Pancreas (tissue), 10 donors: Measurements from ENCODE around the gene OSBPL3. TPM values are rescaled to one million over a fixed set of nuclear protein-coding genes. Genes with fewer than 3 reads are reported as not detected.

Experiments
- ATAC-seq, 4 donors: fragments of 200-7000 bp; cut with Tn5 transposase; one replicate each; pipeline versions ENCODE4 v1.8.0 to v1.9.1; 2020; ENCODE audit warnings: mild to moderate bottlenecking in 4 of 4, moderate library complexity in 4 of 4
- DNase-seq, 6 donors: peaks; one replicate each; pipeline ENCODE4 v3.0.0-alpha.2; 2020
- FAIRE-seq: peaks from 2 replicates; lab custom pipeline; 2012; peaks lifted over from hg19 to GRCh38; lab: Jason Lieb, UNC
- H3K27ac ChIP-seq, 4 donors: fragments of 200-600 bp; sonication (generic); 1 replicate in 3 of 4; 2 replicates in 1 of 4; pipeline versions ENCODE4 v1.5.0 to v1.8.0; 2020
- H3K27me3 ChIP-seq, 4 donors: fragments of 200-600 bp; one replicate each; pipeline ENCODE4 v1.8.0; 2021
- H3K36me3 ChIP-seq, 3 donors: fragments of 200-600 bp; sonication (generic) in 1 of 3; one replicate each; pipeline versions ENCODE4 v1.5.0 to v1.8.0; 2020 to 2021
- H3K4me1 ChIP-seq, 3 donors: fragments of 200-600 bp; one replicate each; pipeline ENCODE4 v1.8.0; 2021
- H3K4me3 ChIP-seq, 4 donors: fragments of 200-600 bp; sonication (generic) in 2 of 4; one replicate each; pipeline versions ENCODE4 v1.5.0 to v1.8.0; 2020 to 2021
- H3K9me3 ChIP-seq, 4 donors: fragments of 200-600 bp; one replicate each; pipeline ENCODE4 v1.8.0; 2021
- CTCF ChIP-seq, 4 donors: fragments of 200-600 bp; sonication (generic) in 3 of 4; IDR thresholded peaks; one replicate each; pipeline versions ENCODE4 v1.5.0 to v1.8.0; 2021; ENCODE audit warnings: antibody characterized with exemption in 4 of 4
- WGBS, 2 donors: extraction: QIAGEN DNeasy Blood & Tissue Kit; methylation state at CpG; one replicate each; pipeline ENCODE4 v1.1.7; 2013; 5-methylcytosine and 5-hydroxymethylcytosine counted together
- intact Hi-C, 3 donors: fragments of 100-400 bp; cut with DNase I; formaldehyde crosslinking; loops; one replicate each; pipeline versions ENCODE4 v1.11.1 to v1.14.2; 2022
- polyA plus RNA-seq, 2 donors: library from polyadenylated mRNA; stranded (reverse); fragments of 200-250 nt; gene quantifications; one replicate each; pipeline ENCODE4 v1.2.3, GENCODE V29; 2013
- total RNA-seq, 6 donors: library from RNA; stranded (reverse); fragmentation: NEBNext Ultra II Directional in 4 of 6; extraction: Animal tissue kit (Norgen Biotek cat#: 25700) in 4 of 6; gene quantifications; one replicate each; pipeline versions ENCODE4 v1.2.1 to v1.2.4, GENCODE V29; 2021 to 2023
- donor health status: healthy with polysubstance abuse.
- donor health status: DM: no; HTN: no; CAD: no; lungs with moderate emphysema.
- donor health status: DM: no; HTN: no; CAD: no.
- donor health status: control.
- donor health status: control.
- donor health status: Bipolar disorder and iron deficiency.
- donor health status: DM: yes; HTN: yes; CAD: no.
- donor health status: DM: no; HTN: no; CAD: no.
- donor health status: DM: no; HTN: no; CAD: no.
- donor health status: DM: yes; HTN: yes; CAD: no.

Gene OSBPL3
- total RNA-seq (1 to 10 TPM; 1.5 to 9.5 (median 3.7) TPM), polyA plus RNA-seq (1 to 10 TPM; 3.9 to 4.7 TPM)

- Histone ChIP-seq H3K27ac (peak within 1 kb of the TSS; percentile 70 to 91 (median 82)), H3K4me1 (peaks cover 0 to 4% (median 0%) of the 10 kb centered on the region in 3 donors), H3K36me3 (no peaks in the 10 kb centered on the region), H3K4me3 (peak within 1 kb of the TSS; percentile 39 to 92 (median 78)), H3K9me3 (no peaks in the 10 kb centered on the region), H3K27me3 (no peaks in the 10 kb centered on the region)
- peak; percentile 90 to 98 (median 96) for DNase-seq
- no peak for TF ChIP-seq CTCF (IDR thresholded peaks at IDR 0.05)
- 0% methylated on average over 66 to 73 of the region's 73 CpGs for WGBS, 2 donors
- no peak for FAIRE-seq
- ATAC-seq, result peak; percentile 90 to 96 (median 96)
- intact Hi-C loops, result no loop called here
Observed at GRCh38 chr7:24979863-24980533, at the start of gene OSBPL3. Gene OSBPL3, minus strand, starts transcription at chr7:24980178. Its CDS starts 87,706 bp downstream, at chr7:24892472.

- no peaks in the 10 kb centered on the region for H3K9me3 ChIP-seq
- no peak for ATAC-seq
- WGBS, 2 donors, result 86 to 96% methylated on average over 1 of the region's 1 CpG
Observed at GRCh38 chr7:25029075-25029474, 49.1 kb upstream of the OSBPL3 start.

GRCh38 chr7:25028370-25029021, 48.5 kb upstream of the OSBPL3 start:
- 50 to 59% methylated on average over 8 of the region's 8 CpGs for WGBS, 2 donors
- H3K9me3 ChIP-seq, result no peaks in the 10 kb centered on the region
- intact Hi-C loops, result no loop called here
- DNase-seq (no peak), FAIRE-seq (no peak), ATAC-seq (peak in 1 of 4 donors; percentile 37)
- no peaks in the 10 kb centered on the region for H3K27me3 ChIP-seq
- H3K4me3 ChIP-seq, result no peak overlapping the region
- no peak for TF ChIP-seq CTCF (IDR thresholded peaks at IDR 0.05)
- H3K27ac ChIP-seq, result no peak overlapping the region
- H3K4me1 ChIP-seq, result no peaks in the 10 kb centered on the region
- no peaks in the 10 kb centered on the region for H3K36me3 ChIP-seq

More at GRCh38 chr7:25029075-25029474, 49.1 kb upstream of the OSBPL3 start:
- no peak for TF ChIP-seq CTCF (IDR thresholded peaks at IDR 0.05)
- Histone ChIP-seq H3K4me1 (no peaks in the 10 kb centered on the region), H3K27ac (no peak overlapping the region), H3K4me3 (no peak overlapping the region), H3K36me3 (no peaks in the 10 kb centered on the region), H3K27me3 (no peaks in the 10 kb centered on the region)
- intact Hi-C loops, result no loop called here
- FAIRE-seq (no peak), DNase-seq (no peak)

- TF ChIP-seq CTCF (IDR thresholded peaks at IDR 0.05), result no peak
- WGBS, 2 donors, result 81 to 85% methylated on average over 3 of the region's 3 CpGs
- no peaks in the 10 kb centered on the region for H3K27me3 ChIP-seq
- H3K4me3 ChIP-seq, result no peak overlapping the region
- H3K36me3 ChIP-seq, result no peaks in the 10 kb centered on the region
- H3K4me1 ChIP-seq, result no peaks in the 10 kb centered on the region
- ATAC-seq, result no peak
- H3K27ac ChIP-seq, result no peak overlapping the region
- no peak for DNase-seq
- intact Hi-C loops, result no loop called here
- no peak for FAIRE-seq
- no peaks in the 10 kb centered on the region for H3K9me3 ChIP-seq
Observed at GRCh38 chr7:25026156-25026555, 46.2 kb upstream of the OSBPL3 start.

GRCh38 chr7:25025218-25025671, 45.3 kb upstream of the OSBPL3 start:
- H3K4me3 ChIP-seq, result no peak overlapping the region
- FAIRE-seq, result no peak
- TF ChIP-seq CTCF (IDR thresholded peaks at IDR 0.05), result no peak

More at GRCh38 chr7:25025218-25025671, 45.3 kb upstream of the OSBPL3 start:
- peak in 3 of 4 donors; percentile 67 to 94 (median 80) for ATAC-seq
- Histone ChIP-seq H3K9me3 (no peaks in the 10 kb centered on the region), H3K27me3 (no peaks in the 10 kb centered on the region), H3K4me1 (no peaks in the 10 kb centered on the region), H3K36me3 (no peaks in the 10 kb centered on the region), H3K27ac (no peak overlapping the region)
- intact Hi-C loops, result no loop called here
- no peak for DNase-seq
